ENCODE results near the gene CACNG4.

DNA sequence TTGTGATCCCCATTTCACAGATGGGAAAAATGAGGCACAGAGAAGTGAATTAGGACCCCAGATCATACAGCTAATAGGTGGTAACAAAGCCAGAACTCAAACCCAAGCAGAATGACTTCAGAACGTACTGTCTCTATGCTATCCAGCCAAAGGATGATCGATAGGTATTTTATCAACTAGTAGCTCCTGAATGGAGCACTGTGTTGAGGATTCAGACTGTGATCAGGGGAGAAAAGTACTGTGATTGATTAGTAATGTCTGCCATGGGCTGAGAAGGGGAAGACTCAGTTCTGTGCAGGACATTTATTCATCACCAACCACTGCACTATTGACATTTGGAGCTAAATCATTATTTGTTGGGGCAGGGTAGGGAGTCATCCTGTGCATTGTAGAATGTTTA is 38.7 kb downstream of the CACNG4 start:
- no peak for TF ChIP-seq POLR2A (IDR thresholded peaks at IDR 0.05)
- TF ChIP-seq, protein P1, sequence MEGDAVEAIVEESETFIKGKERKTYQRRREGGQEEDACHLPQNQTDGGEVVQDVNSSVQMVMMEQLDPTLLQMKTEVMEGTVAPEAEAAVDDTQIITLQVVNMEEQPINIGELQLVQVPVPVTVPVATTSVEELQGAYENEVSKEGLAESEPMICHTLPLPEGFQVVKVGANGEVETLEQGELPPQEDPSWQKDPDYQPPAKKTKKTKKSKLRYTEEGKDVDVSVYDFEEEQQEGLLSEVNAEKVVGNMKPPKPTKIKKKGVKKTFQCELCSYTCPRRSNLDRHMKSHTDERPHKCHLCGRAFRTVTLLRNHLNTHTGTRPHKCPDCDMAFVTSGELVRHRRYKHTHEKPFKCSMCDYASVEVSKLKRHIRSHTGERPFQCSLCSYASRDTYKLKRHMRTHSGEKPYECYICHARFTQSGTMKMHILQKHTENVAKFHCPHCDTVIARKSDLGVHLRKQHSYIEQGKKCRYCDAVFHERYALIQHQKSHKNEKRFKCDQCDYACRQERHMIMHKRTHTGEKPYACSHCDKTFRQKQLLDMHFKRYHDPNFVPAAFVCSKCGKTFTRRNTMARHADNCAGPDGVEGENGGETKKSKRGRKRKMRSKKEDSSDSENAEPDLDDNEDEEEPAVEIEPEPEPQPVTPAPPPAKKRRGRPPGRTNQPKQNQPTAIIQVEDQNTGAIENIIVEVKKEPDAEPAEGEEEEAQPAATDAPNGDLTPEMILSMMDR (IDR thresholded peaks at IDR 0.05), result no peak
- no peak for TF ChIP-seq POLR2AphosphoS5 (IDR thresholded peaks at IDR 0.05)
- TF ChIP-seq EP300 (IDR thresholded peaks at IDR 0.05), result no peak

All from upper lobe of left lung (tissue), 4 donors.